Immature natural killer cell (primary cell): ENCODE results near the gene CLASP2. TPM values are rescaled to one million over a fixed set of nuclear protein-coding genes. Genes with fewer than 3 reads are reported as not detected.
"Not testable (repeated sequence)": the region's sequence is repeated elsewhere in the genome, so short reads cannot be mapped to it uniquely, and the experiment has no call there.

ENCODE experiments used
- DNase-seq, 3 donors: peaks; one replicate each; pipeline ENCODE4 v3.0.0; 2022; ENCODE audit warnings: mixed read lengths in 1 of 3
- H3K27ac Mint-ChIP-seq, 6 donors: one replicate each; pipeline ENCODE4 v1.8.0; 2020; ENCODE audit warnings: mixed read lengths in 6 of 6, mild to moderate bottlenecking in 5 of 6, inconsistent platforms in 4 of 6, moderate library complexity in 3 of 6
- H3K27me3 Mint-ChIP-seq, 3 donors: one replicate each; pipeline ENCODE4 v1.8.0; 2020 to 2021; ENCODE audit warnings: low read depth in 3 of 3, mild to moderate bottlenecking in 3 of 3, mixed read lengths in 3 of 3, moderate library complexity in 3 of 3, inconsistent platforms in 1 of 3
- H3K36me3 Mint-ChIP-seq, 3 donors: one replicate each; pipeline ENCODE4 v1.8.0; 2020; ENCODE audit warnings: mixed read lengths in 3 of 3, inconsistent platforms in 2 of 3, mild to moderate bottlenecking in 2 of 3
- H3K4me1 Mint-ChIP-seq, 2 donors: one replicate each; pipeline ENCODE4 v1.8.0; 2020; ENCODE audit warnings: inconsistent platforms in 2 of 2, mild to moderate bottlenecking in 2 of 2, mixed read lengths in 2 of 2, moderate library complexity in 1 of 2
- H3K4me3 Mint-ChIP-seq, 5 donors: one replicate each; pipeline ENCODE4 v1.8.0; 2020; ENCODE audit warnings: mild to moderate bottlenecking in 5 of 5, mixed read lengths in 5 of 5, inconsistent platforms in 3 of 5, moderate library complexity in 3 of 5
- H3K9me3 Mint-ChIP-seq, 6 donors: one replicate each; pipeline ENCODE4 v1.8.0; 2020; ENCODE audit warnings: mild to moderate bottlenecking in 6 of 6, mixed read lengths in 6 of 6, inconsistent platforms in 4 of 6, moderate library complexity in 3 of 6
- polyA plus RNA-seq, 3 donors: library from polyadenylated mRNA; unstranded; fragments of 300-500 nt; fragmentation: Illumina TruSeq; gene quantifications; one replicate each; pipeline ENCODE4 v1.2.3, GENCODE V29; 2021

CLASP2 gene
- 10 to 100 TPM in 2 of 3 donors, 1 to 10 TPM in 1; 8.7 to 16.1 (median 11.2) TPM for polyA plus RNA-seq

- Mint-ChIP-seq H3K36me3 (no peaks in the 10 kb centered on the region), H3K27me3 (peaks cover 2 to 13% (median 5%) of the 10 kb centered on the region in 3 donors), H3K27ac (peak within 1 kb of the TSS in 5 of 6 donors; percentile 96 to 99 (median 98)), H3K9me3 (no peaks in the 10 kb centered on the region), H3K4me1 (peaks cover 9 to 18% of the 10 kb centered on the region in 2 donors), H3K4me3 (peak within 1 kb of the TSS; percentile 95 to 99 (median 98))
- peak; percentile 90 for DNase-seq
Measured at GRCh38 chr3:33717866-33718594, at the start of gene CLASP2. Gene CLASP2, minus strand, starts transcription at chr3:33718254. Its CDS starts 252 bp downstream, at chr3:33718002.

GRCh38 chr3:33758864-33759263 is 40.8 kb upstream of the CLASP2 start:
- Mint-ChIP-seq H3K27ac (no peak overlapping the region), H3K9me3 (peaks cover 0 to 12% (median 7%) of the 10 kb centered on the region in 6 donors), H3K36me3 (peaks cover 0 to 7% (median 0%) of the 10 kb centered on the region in 3 donors), H3K4me1 (no peaks in the 10 kb centered on the region), H3K4me3 (no peak overlapping the region), H3K27me3 (peaks cover 3 to 9% (median 4%) of the 10 kb centered on the region in 3 donors)
- DNase-seq: no peak

- H3K4me1 Mint-ChIP-seq: no peaks in the 10 kb centered on the region
- H3K9me3 Mint-ChIP-seq: peaks cover 0 to 12% (median 7%) of the 10 kb centered on the region in 6 donors
- no peak overlapping the region for H3K27ac Mint-ChIP-seq
- peaks cover 0 to 7% (median 0%) of the 10 kb centered on the region in 3 donors for H3K36me3 Mint-ChIP-seq
- DNase-seq: no peak
- H3K27me3 Mint-ChIP-seq: peaks cover 4 to 9% (median 5%) of the 10 kb centered on the region in 3 donors
- H3K4me3 Mint-ChIP-seq: no peak overlapping the region
Measured at GRCh38 chr3:33758281-33758680, 40.2 kb upstream of the CLASP2 start.

DNA sequence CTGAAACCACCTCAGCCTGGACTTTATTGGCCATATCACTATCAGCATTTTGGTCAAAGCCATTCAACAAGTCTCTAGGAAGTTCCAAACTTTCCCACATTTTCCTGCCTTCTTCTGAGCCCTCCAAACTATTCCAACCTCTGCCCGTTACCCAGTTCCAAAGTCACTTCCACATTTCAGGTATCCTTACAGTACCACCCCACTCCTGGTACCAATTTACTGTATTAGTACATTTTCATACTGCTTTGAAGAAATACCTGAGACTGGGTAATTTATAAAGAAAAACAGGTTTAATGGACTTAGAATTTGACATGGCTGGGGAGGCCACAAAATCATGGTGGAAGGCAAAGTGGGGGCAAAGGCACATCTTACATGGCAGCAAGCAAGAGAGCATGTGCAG is 36.3 kb upstream of the CLASP2 start:
- H3K4me1 Mint-ChIP-seq, H3K36me3 Mint-ChIP-seq, H3K4me3 Mint-ChIP-seq, H3K27me3 Mint-ChIP-seq, DNase-seq, H3K27ac Mint-ChIP-seq: not testable (repeated sequence)
- H3K9me3 Mint-ChIP-seq: peaks cover 0 to 12% (median 7%) of the 10 kb centered on the region in 6 donors

DNA sequence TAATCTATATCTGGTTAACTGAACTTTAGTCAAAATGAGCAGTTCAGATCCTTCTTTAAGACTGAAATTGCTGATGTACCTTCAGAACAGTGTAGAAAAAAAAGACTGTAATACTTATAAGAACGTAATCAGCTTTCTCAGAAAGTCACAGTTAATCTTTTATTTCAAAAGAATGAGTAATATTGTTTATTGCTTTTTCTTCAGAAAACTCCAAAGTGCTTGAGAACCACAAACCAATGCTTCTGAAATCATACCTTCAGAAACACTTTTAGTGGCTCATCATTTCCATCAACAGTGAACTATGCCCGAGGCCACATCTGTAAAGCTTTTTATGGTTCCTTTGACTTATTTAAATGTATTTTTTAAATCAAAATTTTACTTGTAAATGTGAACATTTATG is 33.3 kb upstream of the CLASP2 start:
- Mint-ChIP-seq H3K27ac (no peak overlapping the region), H3K36me3 (peaks cover 0 to 7% (median 0%) of the 10 kb centered on the region in 3 donors), H3K4me3 (no peak overlapping the region), H3K4me1 (no peaks in the 10 kb centered on the region), H3K27me3 (peaks cover 0 to 7% (median 2%) of the 10 kb centered on the region in 3 donors), H3K9me3 (peaks cover 0 to 12% (median 7%) of the 10 kb centered on the region in 6 donors)
- DNase-seq: no peak

- H3K4me1 Mint-ChIP-seq: no peaks in the 10 kb centered on the region
- H3K9me3 Mint-ChIP-seq: peaks cover 0 to 12% (median 7%) of the 10 kb centered on the region in 6 donors
- no peak overlapping the region for H3K27ac Mint-ChIP-seq
- no peak overlapping the region for H3K4me3 Mint-ChIP-seq
- peaks cover 0 to 7% (median 0%) of the 10 kb centered on the region in 3 donors for H3K36me3 Mint-ChIP-seq
- no peak for DNase-seq
- H3K27me3 Mint-ChIP-seq: peaks cover 0 to 7% (median 2%) of the 10 kb centered on the region in 3 donors
Measured at GRCh38 chr3:33750211-33750548, 32.1 kb upstream of the CLASP2 start.

DNA sequence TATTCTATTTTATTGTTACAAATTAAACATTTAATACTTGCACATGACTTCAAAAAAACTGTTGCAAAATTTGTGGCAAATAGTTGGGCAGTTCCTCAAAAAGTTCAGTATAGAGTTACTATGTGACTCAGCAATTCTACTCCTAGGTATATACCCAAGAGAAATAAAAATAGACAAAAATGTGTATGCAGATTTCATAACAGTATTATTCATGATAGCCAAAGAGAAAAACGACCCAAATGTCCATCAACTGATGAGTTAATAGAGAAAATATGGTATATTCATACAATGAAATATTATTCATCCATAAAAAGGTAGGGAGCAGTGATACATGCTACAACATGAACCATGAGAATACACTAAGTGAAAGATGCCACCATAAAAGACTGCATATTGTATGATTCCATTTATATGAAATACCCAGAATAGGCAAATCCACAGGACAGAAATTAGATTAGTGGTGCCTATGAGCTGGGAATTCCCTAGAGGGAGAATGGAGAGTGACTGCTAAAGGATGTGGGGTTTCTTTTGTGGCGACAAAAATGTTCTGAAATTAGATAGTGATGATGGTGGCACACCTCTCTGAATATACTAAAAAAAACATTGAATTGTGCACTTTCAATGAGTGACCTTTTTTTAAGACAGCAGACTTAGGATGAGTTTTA is 31.6 kb upstream of the CLASP2 start:
- H3K27me3 Mint-ChIP-seq: peaks cover 0 to 7% (median 2%) of the 10 kb centered on the region in 3 donors
- H3K36me3 Mint-ChIP-seq: peaks cover 0 to 7% (median 0%) of the 10 kb centered on the region in 3 donors
- H3K9me3 Mint-ChIP-seq: peaks cover 0 to 8% (median 6%) of the 10 kb centered on the region in 6 donors
- H3K4me1 Mint-ChIP-seq: no peaks in the 10 kb centered on the region
- H3K4me3 Mint-ChIP-seq: no peak overlapping the region
- no peak for DNase-seq
- no peak overlapping the region for H3K27ac Mint-ChIP-seq

DNA sequence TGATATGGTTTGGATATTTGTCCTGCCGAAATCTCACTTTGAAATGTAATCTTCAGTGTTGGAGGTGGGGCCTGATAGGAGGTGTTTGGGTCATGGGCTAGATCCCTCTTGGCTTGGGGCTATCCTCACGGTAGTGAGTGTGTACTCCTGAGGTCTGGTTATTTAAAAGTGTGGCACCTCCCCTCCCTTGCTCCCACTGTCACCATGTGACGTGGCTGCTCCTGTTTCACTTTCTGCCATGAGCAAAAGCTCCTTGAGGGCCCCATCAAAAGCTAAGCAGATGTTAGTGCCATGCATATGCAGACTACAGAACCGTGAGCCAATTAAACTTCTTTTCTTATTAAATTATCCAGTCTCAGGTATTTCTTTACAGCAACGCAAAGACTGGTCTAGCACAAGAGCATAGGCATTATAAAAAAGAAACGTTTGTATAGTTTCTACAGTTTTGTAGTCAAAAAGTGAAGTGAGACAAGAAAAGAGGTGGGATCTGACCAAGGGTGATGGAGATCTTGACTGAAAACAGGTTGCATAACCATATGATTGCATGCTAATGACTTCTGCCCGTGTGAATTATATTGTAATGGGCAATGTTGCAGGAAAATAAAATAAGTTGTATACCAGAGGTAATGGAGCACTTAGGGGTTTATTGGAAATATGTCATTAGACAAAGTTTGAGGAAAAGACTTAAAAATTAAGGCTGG is 28.5 kb upstream of the CLASP2 start:
- no peaks in the 10 kb centered on the region for H3K9me3 Mint-ChIP-seq
- H3K27me3 Mint-ChIP-seq: peaks cover 0 to 6% (median 3%) of the 10 kb centered on the region in 3 donors
- DNase-seq: no peak
- H3K4me1 Mint-ChIP-seq: no peaks in the 10 kb centered on the region
- no peak overlapping the region for H3K27ac Mint-ChIP-seq
- H3K4me3 Mint-ChIP-seq: no peak overlapping the region
- no peaks in the 10 kb centered on the region for H3K36me3 Mint-ChIP-seq

GRCh38 chr3:33737146-33737545 is 19.1 kb upstream of the CLASP2 start:
- H3K4me1 Mint-ChIP-seq: no peaks in the 10 kb centered on the region
- H3K4me3 Mint-ChIP-seq: no peak overlapping the region
- H3K9me3 Mint-ChIP-seq: no peaks in the 10 kb centered on the region
- H3K27me3 Mint-ChIP-seq: peaks cover 0 to 10% (median 3%) of the 10 kb centered on the region in 3 donors
- no peak overlapping the region for H3K27ac Mint-ChIP-seq
- no peak for DNase-seq
- H3K36me3 Mint-ChIP-seq: no peaks in the 10 kb centered on the region

DNA sequence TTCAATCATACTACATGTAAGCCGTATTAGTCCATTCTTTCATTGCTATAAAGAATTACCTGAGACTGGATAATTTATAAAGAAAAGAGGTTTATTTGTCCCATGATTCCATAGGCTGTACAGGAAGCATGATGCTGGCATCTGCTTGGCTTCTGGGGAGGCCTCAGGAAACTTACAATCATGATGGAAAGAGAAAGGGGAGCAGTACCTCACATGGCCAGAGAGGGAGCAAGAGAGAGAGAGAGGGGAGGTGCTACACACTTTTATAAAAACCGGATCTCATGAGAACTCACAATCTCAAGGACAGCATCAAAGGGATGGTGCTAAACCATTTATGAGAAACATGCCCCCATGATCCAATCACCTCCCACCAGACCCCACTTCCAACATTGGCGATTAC is 14.3 kb upstream of the CLASP2 start:
- H3K4me1 Mint-ChIP-seq: no peaks in the 10 kb centered on the region
- no peak overlapping the region for H3K27ac Mint-ChIP-seq
- H3K36me3 Mint-ChIP-seq: no peaks in the 10 kb centered on the region
- no peak overlapping the region for H3K4me3 Mint-ChIP-seq
- DNase-seq: peak in 1 of 3 donors; percentile 6
- peaks cover 0 to 3% (median 0%) of the 10 kb centered on the region in 6 donors for H3K9me3 Mint-ChIP-seq
- H3K27me3 Mint-ChIP-seq: peaks cover 3 to 12% (median 4%) of the 10 kb centered on the region in 3 donors

DNA sequence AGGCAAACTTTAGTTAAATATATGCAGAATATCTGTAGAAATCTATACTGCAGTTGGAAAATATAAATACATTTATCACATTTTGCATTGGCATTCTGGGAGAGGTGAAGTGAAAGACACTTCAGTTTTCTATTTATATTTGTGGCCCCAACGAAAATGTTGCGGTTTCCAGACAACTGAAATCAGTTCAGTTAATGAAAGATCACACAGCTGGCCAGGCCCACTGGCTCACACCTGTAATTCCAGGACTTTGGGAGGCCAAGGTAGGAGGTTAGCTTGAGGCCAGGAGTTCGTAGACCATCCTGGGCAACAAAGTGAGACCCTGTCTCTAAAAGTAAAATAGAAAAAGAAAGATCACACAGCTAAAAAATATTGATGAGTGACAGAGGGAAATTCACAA is 11.9 kb upstream of the CLASP2 start:
- Mint-ChIP-seq H3K36me3 (no peaks in the 10 kb centered on the region), H3K4me1 (no peaks in the 10 kb centered on the region), H3K9me3 (peaks cover 0 to 3% (median 0%) of the 10 kb centered on the region in 6 donors), H3K27me3 (peaks cover 0 to 11% (median 7%) of the 10 kb centered on the region in 3 donors), H3K4me3 (no peak overlapping the region), H3K27ac (no peak overlapping the region)
- no peak for DNase-seq

- H3K4me1 Mint-ChIP-seq: no peaks in the 10 kb centered on the region
- H3K27ac Mint-ChIP-seq: no peak overlapping the region
- H3K4me3 Mint-ChIP-seq: no peak overlapping the region
- peaks cover 1 to 7% (median 2%) of the 10 kb centered on the region in 3 donors for H3K27me3 Mint-ChIP-seq
- no peaks in the 10 kb centered on the region for H3K9me3 Mint-ChIP-seq
- no peaks in the 10 kb centered on the region for H3K36me3 Mint-ChIP-seq
- DNase-seq: no peak
Measured at GRCh38 chr3:33724256-33724655, 6.2 kb upstream of the CLASP2 start.

- Mint-ChIP-seq H3K36me3 (no peaks in the 10 kb centered on the region), H3K4me1 (peaks cover 6 to 9% of the 10 kb centered on the region in 2 donors), H3K27me3 (peaks cover 2 to 8% (median 7%) of the 10 kb centered on the region in 3 donors)
Measured at GRCh38 chr3:33722626-33723370, 4.7 kb upstream of the CLASP2 start.

More at GRCh38 chr3:33722626-33723370, 4.7 kb upstream of the CLASP2 start:
- H3K27ac Mint-ChIP-seq: no peak overlapping the region
- no peaks in the 10 kb centered on the region for H3K9me3 Mint-ChIP-seq
- no peak for DNase-seq
- no peak overlapping the region for H3K4me3 Mint-ChIP-seq
